ENCODE results near the gene AKR1C1.
"Not testable (repeated sequence)": the region's sequence is repeated elsewhere in the genome, so short reads cannot be mapped to it uniquely, and the experiment has no call there.

The AKR1C1 gene

GRCh38 chr10:4962876-4963814 is at the start of gene AKR1C1:
Gene AKR1C1, plus strand, starts transcription at chr10:4963415. Its CDS starts 30 bp downstream, at chr10:4963445.
- not testable (repeated sequence) for H3K4me3 ChIP-seq (ENCODE audit: low read length)

- H3K4me3 ChIP-seq (ENCODE audit: low read length), result no peak overlapping the region
- TF ChIP-seq ZNF274 (IDR thresholded peaks at IDR 0.05; ENCODE audit: low read depth, low read length), result no peak
Observed at GRCh38 chr10:4914213-4914850, 48.9 kb upstream of the AKR1C1 start.

DNA sequence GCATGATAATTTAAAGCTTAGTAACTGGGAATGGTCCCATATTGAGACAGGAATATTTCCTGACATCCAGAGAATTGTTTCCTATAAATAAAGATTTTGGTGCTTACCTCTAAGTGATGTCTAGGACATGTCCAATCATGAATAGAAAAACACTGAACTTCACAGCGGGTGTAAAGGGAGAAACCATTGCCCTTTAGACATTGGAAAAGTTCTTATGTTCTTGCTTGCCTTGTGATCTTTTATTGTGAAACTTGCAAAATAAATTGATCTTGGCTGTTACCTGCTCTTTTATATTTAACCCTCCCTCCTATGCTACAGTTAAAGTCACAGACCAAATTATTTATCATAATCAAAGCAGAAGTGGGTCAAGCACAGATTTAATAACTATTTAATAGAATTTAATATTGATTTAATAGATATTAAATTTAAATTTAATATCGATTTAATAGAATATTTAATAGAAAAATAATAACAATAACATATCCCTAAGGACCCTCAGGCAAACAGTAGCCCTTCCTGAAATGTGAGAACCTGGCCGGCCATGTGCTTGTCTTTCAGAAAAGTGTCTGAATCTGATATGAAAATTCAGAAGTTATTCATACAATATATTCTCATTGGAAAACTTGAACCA is 47.0 kb upstream of the AKR1C1 start:
- TF ChIP-seq ZNF274 (IDR thresholded peaks at IDR 0.05; ENCODE audit: low read depth, low read length), result no peak
- no peak overlapping the region for H3K4me3 ChIP-seq (ENCODE audit: low read length)

DNA sequence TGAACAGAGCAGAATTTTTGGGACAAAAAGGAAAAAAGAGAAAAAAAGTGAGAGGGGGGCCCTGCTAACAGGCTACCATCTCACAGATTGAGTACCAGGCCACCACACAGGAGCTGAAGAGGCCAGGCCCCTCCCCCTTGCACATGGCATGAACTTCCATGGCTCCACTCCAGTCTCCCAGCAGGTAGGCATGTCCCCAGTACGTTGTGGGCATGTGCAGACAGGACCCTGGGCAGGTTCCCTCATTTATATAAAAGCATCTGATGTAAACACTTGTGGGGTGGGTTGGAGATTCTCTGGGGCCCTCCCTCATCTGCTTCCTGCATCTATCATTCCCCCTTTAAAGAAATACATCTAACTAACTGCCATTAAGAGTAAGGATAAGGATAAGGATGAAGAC is 45.0 kb upstream of the AKR1C1 start:
- H3K4me3 ChIP-seq (ENCODE audit: low read length), result no peak overlapping the region
- no peak for TF ChIP-seq ZNF274 (IDR thresholded peaks at IDR 0.05; ENCODE audit: low read depth, low read length)

GRCh38 chr10:4924482-4924881 is 38.7 kb upstream of the AKR1C1 start:
- not testable (repeated sequence) for H3K4me3 ChIP-seq (ENCODE audit: low read length)

DNA sequence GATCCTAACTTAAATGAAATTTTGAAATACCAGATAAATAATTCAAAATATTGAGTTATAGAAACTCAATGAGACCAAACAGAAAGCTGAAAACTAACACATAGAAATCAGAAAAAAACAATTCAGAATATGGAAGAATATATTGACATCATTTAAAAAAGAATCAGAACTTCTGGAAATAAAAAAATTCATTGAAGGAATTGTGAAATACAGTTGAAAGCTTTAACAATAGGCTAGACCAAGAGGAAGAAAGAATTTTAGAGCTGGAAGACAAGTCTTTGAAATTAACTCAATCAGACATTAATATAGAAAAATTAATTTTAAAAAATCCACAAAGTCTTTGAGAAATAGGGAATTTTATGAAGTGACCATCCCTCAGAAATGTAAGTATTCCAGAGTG is 36.8 kb upstream of the AKR1C1 start:
- H3K4me3 ChIP-seq (ENCODE audit: low read length), result no peak overlapping the region

DNA sequence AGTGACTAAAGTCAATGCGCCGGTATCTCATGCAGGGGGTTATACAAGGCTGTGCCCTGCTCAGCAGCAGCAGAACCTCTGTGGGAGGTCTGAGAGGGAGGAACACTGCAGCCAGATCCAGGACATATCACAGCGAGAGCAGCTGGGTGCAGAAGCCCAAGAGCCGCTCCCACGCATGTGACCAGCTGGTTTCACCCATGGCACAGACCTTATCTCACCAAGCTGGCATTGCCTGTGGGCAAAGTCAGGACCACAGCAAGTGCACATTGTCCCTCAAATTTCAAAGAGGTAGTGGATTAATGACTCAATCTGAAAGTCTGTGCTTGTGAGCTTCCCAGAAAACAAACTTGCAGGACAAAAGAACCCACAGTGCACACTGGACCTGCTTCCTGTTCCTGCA is 31.6 kb upstream of the AKR1C1 start:
- TF ChIP-seq ZNF274 (IDR thresholded peaks at IDR 0.05; ENCODE audit: low read depth, low read length), result no peak
- H3K4me3 ChIP-seq (ENCODE audit: low read length), result no peak overlapping the region

More for the DNA sequence above, 36.8 kb upstream of the AKR1C1 start:
- TF ChIP-seq ZNF274 (IDR thresholded peaks at IDR 0.05; ENCODE audit: low read depth, low read length), result no peak

GRCh38 chr10:4934391-4934987 is 28.7 kb upstream of the AKR1C1 start:
- no peak overlapping the region for H3K4me3 ChIP-seq (ENCODE audit: low read length)
- no peak for TF ChIP-seq ZNF274 (IDR thresholded peaks at IDR 0.05; ENCODE audit: low read depth, low read length)

- H3K4me3 ChIP-seq (ENCODE audit: low read length), result no peak overlapping the region
- no peak for TF ChIP-seq ZNF274 (IDR thresholded peaks at IDR 0.05; ENCODE audit: low read depth, low read length)
Observed at GRCh38 chr10:4937346-4937745, 25.9 kb upstream of the AKR1C1 start.

DNA sequence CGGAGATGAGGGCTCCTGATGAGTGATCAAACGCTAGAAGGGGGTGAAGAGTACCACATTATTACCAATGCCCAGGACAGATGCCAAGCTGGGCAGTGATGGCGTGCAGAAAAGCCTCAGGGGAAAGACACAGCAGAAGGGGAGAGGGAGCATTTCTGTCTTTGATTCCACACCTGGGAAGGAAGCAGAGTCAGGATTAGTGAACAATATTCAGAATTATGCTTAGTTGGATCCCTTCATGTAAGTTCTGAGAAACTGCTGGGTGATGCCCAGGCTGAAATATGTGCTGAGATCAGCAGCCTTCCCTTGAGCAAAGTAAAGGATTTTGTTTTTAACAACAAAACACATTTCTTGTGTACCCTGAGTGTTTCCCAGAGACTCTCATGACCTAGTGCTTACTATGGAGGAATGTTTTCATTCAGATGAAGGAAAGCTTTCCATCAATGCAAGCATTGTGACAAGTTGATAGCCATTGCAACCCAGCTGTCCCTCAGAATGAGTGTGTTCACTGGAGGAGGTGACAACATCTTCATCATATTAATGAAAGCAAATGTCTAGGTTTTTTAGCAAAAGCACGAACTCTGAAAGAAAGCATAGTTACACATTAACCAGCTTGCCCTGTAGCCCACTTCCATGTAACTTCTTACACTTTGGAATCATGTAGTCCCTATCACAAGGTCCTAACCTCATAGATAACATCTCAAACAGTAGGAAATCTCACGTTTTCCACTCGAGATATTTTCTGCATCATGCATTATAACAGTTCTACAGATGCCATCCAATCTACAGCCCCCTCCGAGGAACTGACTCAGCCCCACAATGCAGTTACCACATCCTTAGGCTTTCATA is 23.8 kb upstream of the AKR1C1 start:
- no peak for TF ChIP-seq ZNF274 (IDR thresholded peaks at IDR 0.05; ENCODE audit: low read depth, low read length)

DNA sequence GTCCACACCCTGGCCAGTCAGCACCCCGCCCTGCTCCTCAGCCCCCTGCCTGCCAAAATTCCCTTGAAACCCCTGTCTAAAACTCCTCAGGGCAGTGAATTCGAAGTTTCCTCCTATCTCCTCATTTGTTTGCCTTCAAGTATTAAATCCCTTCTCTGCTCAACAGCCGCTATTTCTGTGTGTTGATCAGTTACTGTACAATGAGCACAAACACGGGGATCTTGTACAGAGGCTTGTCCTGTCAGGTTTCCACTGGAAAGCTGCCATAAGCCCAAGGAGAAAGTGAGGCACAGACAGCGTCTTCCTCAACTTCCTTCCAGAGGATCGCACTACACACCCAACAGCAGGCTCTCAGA is 23.2 kb upstream of the AKR1C1 start:
- H3K4me3 ChIP-seq (ENCODE audit: low read length), result not testable (repeated sequence)

More for the DNA sequence above, 23.8 kb upstream of the AKR1C1 start:
- H3K4me3 ChIP-seq (ENCODE audit: low read length), result no peak overlapping the region

- H3K4me3 ChIP-seq (ENCODE audit: low read length), result not testable (repeated sequence)
Observed at GRCh38 chr10:4940909-4941308, 22.3 kb upstream of the AKR1C1 start.

- no peak overlapping the region for H3K4me3 ChIP-seq (ENCODE audit: low read length)
- TF ChIP-seq ZNF274 (IDR thresholded peaks at IDR 0.05; ENCODE audit: low read depth, low read length), result no peak
Observed at GRCh38 chr10:4941540-4942330, 21.5 kb upstream of the AKR1C1 start.

DNA sequence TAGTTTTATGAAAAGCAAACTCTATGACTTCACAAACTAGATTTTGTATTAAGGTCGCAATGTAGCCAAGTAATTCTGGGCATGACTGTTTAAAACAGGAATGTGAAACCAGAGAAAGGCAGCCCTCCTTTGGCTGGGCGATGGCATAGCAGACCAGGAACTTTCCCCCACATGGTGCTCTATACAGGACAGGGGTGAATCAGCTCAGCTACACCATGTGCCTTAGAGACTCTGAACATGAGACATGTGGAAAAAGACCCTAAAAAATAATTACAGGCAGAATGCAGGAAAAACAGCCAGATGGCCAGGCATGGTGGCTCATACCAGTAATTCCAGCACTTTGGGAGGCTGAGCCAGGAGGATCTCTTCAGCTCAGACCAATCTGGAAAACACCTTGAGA is 20.3 kb upstream of the AKR1C1 start:
- H3K4me3 ChIP-seq (ENCODE audit: low read length), result not testable (repeated sequence)

GRCh38 chr10:4943416-4943815 is 19.8 kb upstream of the AKR1C1 start:
- not testable (repeated sequence) for H3K4me3 ChIP-seq (ENCODE audit: low read length)
